ENCODE data around the gene ELAVL1. TPM values are rescaled to one million over a fixed set of nuclear protein-coding genes. Genes with fewer than 3 reads are reported as not detected.

Gene ELAVL1
- total RNA-seq, 1 donor from 2014 or later = 107 TPM

DNA sequence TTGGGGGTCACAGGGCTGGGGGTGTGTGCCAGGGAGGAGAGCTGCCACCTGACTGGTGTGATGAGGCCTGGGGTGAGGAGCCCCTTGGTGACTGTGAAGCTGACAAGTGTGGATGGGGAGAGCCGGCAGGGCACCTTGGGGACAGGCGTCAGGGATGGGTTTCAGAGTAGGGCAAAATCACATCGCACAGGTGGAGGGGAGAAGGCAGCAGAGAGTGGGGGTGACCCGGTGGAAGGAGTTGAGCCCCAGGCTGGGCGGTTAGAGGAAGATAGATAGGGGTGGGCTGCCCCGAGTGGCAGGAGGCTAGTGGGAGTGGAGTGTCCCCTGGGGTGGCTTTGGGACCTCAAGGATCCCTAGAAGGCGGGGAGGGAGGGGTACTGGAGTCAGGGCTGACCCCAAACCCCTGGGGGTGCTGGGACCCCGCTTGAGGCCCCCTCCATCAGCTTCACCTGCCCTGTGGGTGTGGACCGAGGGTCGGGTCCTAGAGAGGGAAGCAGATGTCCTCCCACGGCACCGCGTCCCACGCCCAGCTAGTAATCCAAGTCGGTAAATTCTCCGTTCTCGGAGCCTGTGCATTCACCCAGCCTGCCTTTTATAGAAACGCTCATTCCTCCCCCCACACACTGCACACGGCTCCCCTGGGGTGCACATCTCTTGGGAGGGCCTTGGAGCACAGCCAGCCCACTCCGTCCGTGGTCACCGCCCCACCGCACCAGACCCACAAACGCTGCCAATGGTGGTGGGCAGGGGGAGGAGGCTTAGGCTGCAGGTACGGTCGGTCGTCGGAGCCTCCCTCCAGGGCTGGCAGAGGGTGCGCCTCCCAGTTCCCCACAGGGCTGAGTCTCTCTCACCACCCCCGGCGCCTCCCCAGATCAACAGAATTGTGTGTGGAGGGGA, 81.9 kb downstream of the ELAVL1 start:
- Histone ChIP-seq H3K9ac (ENCODE audit: low read length) (no peak overlapping the region), H2AFZ (ENCODE audit: low read depth, low read length) (no peak overlapping the region), H3K4me1 (ENCODE audit: insufficient read depth, low read length) (peaks cover 32% of the 10 kb centered on the region), H3K4me2 (ENCODE audit: low read length) (no peak overlapping the region), H3K27me3 (ENCODE audit: insufficient read depth, low read length) (peaks cover 1% of the 10 kb centered on the region), H4K20me1 (ENCODE audit: insufficient read depth, low read length) (peaks cover 17% of the 10 kb centered on the region), H3K4me3 (ENCODE audit: insufficient read depth, low read depth, low read length) (no peak overlapping the region), H3K79me2 (ENCODE audit: insufficient read depth, low read length) (peaks cover 6% of the 10 kb centered on the region), H3K9me3 (ENCODE audit: insufficient read depth, low read depth, low read length) (no peaks in the 10 kb centered on the region), H3K36me3 (ENCODE audit: insufficient read depth, low read length) (peaks cover 3% of the 10 kb centered on the region), H3K27ac (ENCODE audit: low read depth, low read length) (no peak overlapping the region)
- Mint-ChIP-seq H3K4me3 (ENCODE audit: unreplicated experiment) (peak overlapping the region; percentile 50), H3K9me3 (ENCODE audit: unreplicated experiment) (no peaks in the 10 kb centered on the region), H3K27ac (ENCODE audit: unreplicated experiment) (peak overlapping the region; percentile 77), H3K27me3 (ENCODE audit: low read depth, unreplicated experiment) (no peaks in the 10 kb centered on the region), H3K36me3 (ENCODE audit: low read depth, unreplicated experiment) (peaks cover 6% of the 10 kb centered on the region), H3K4me1 (ENCODE audit: low read depth, unreplicated experiment) (peaks cover 13% of the 10 kb centered on the region)
- DNase-seq (ENCODE audit: low read depth) (no peak), FAIRE-seq (no peak)
- no peak for TF ChIP-seq EZH2 (IDR thresholded peaks at IDR 0.05; ENCODE audit: insufficient read depth, low read length)
- TF ChIP-seq, protein P1, sequence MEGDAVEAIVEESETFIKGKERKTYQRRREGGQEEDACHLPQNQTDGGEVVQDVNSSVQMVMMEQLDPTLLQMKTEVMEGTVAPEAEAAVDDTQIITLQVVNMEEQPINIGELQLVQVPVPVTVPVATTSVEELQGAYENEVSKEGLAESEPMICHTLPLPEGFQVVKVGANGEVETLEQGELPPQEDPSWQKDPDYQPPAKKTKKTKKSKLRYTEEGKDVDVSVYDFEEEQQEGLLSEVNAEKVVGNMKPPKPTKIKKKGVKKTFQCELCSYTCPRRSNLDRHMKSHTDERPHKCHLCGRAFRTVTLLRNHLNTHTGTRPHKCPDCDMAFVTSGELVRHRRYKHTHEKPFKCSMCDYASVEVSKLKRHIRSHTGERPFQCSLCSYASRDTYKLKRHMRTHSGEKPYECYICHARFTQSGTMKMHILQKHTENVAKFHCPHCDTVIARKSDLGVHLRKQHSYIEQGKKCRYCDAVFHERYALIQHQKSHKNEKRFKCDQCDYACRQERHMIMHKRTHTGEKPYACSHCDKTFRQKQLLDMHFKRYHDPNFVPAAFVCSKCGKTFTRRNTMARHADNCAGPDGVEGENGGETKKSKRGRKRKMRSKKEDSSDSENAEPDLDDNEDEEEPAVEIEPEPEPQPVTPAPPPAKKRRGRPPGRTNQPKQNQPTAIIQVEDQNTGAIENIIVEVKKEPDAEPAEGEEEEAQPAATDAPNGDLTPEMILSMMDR (IDR thresholded peaks at IDR 0.05; ENCODE audit: insufficient read depth, low read depth, low read length) = no peak

DNA sequence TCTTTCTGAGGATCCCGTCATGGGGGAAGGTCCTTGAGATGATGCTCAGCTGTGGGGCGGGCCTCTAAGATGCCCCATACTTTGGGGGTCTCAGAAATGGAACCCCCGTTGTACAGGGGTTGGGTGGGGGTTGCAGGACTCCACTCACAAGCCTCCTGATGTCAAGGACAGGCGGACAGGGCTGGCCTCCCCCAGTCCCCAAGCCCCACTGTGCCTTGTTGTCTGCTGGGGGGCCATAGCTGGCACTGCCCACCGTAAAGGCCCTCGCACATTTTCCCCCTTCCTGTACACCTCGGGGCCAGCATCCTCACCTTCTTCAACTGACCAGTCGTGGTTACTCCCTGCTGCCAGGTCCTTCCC, 82.6 kb downstream of the ELAVL1 start:
- Mint-ChIP-seq H3K27me3 (ENCODE audit: low read depth, unreplicated experiment) (no peaks in the 10 kb centered on the region), H3K36me3 (ENCODE audit: low read depth, unreplicated experiment) (peaks cover 2% of the 10 kb centered on the region), H3K9me3 (ENCODE audit: unreplicated experiment) (no peaks in the 10 kb centered on the region), H3K4me3 (ENCODE audit: unreplicated experiment) (no peak overlapping the region), H3K27ac (ENCODE audit: unreplicated experiment) (peak overlapping the region; percentile 77), H3K4me1 (ENCODE audit: low read depth, unreplicated experiment) (peaks cover 8% of the 10 kb centered on the region)
- Histone ChIP-seq H3K36me3 (ENCODE audit: insufficient read depth, low read length) (peaks cover 3% of the 10 kb centered on the region), H3K79me2 (ENCODE audit: insufficient read depth, low read length) (peaks cover 6% of the 10 kb centered on the region), H3K27ac (ENCODE audit: low read depth, low read length) (no peak overlapping the region), H2AFZ (ENCODE audit: low read depth, low read length) (no peak overlapping the region), H4K20me1 (ENCODE audit: insufficient read depth, low read length) (peaks cover 17% of the 10 kb centered on the region), H3K4me3 (ENCODE audit: insufficient read depth, low read depth, low read length) (no peak overlapping the region), H3K9me3 (ENCODE audit: insufficient read depth, low read depth, low read length) (no peaks in the 10 kb centered on the region), H3K9ac (ENCODE audit: low read length) (no peak overlapping the region), H3K4me1 (ENCODE audit: insufficient read depth, low read length) (peaks cover 24% of the 10 kb centered on the region), H3K27me3 (ENCODE audit: insufficient read depth, low read length) (peaks cover 4% of the 10 kb centered on the region), H3K4me2 (ENCODE audit: low read length) (no peak overlapping the region)
- FAIRE-seq (no peak), DNase-seq (ENCODE audit: low read depth) (no peak)
- TF ChIP-seq, protein P1 (IDR thresholded peaks at IDR 0.05; ENCODE audit: insufficient read depth, low read depth, low read length) = no peak
